Ishikawa (cell line): Measurements from ENCODE around the gene MED16.

ENCODE experiments used
- CEBPB ChIP-seq: IDR thresholded peaks from 2 replicates; pipeline ENCODE4 v1.6.1; 2012
- EP300 ChIP-seq: IDR thresholded peaks from 2 replicates; pipeline ENCODE4 v1.6.1; 2012; ENCODE audit warnings: borderline replicate concordance
- FOXM1 ChIP-seq: IDR thresholded peaks from 2 replicates; pipeline ENCODE4 v1.6.1; 2012; ENCODE audit warnings: low read depth, borderline replicate concordance
- NFIC ChIP-seq: IDR thresholded peaks from 2 replicates; pipeline ENCODE4 v1.6.1; 2012
- TAF1 ChIP-seq: IDR thresholded peaks from 2 replicates; pipeline ENCODE4 v1.6.1; 2012; ENCODE audit warnings: low read depth, mild to moderate bottlenecking
- TCF12 ChIP-seq: IDR thresholded peaks from 2 replicates; pipeline ENCODE4 v1.6.1; 2012; ENCODE audit warnings: low read depth
- YY1 ChIP-seq: IDR thresholded peaks from 2 replicates; pipeline ENCODE4 v1.6.1; 2012; ENCODE audit warnings: low read depth
- TF ChIP-seq, protein P1 (sequence below): IDR thresholded peaks from 2 replicates; pipeline ENCODE4 v1.6.1; 2012; ENCODE audit warnings: low read depth, mild to moderate bottlenecking

DNA sequence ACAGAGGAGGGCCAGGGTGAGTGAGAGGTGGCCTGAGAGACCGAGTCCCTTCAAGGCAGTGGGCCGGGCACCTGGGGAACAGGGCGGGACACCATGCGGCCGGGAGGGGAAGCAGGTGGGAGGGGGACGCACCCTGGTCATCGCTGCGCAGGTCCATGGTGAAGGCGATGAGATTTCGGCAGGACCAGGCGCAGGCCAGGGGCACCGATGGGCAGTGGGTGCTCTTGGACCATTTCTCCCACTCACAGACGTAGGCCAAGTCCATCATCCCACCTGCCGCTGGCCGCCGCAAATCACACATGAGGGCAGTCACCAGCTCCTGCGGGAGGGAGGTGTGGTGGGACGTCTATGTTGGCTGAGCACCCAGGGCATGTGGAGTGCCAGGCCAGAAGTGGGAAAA lies 2.2 kb downstream of the MED16 start:
- TF ChIP-seq NFIC (no peak), TCF12 (no peak), CEBPB (no peak), EP300 (no peak), FOXM1 (no peak), TAF1 (no peak), YY1 (no peak)
- TF ChIP-seq, protein P1, sequence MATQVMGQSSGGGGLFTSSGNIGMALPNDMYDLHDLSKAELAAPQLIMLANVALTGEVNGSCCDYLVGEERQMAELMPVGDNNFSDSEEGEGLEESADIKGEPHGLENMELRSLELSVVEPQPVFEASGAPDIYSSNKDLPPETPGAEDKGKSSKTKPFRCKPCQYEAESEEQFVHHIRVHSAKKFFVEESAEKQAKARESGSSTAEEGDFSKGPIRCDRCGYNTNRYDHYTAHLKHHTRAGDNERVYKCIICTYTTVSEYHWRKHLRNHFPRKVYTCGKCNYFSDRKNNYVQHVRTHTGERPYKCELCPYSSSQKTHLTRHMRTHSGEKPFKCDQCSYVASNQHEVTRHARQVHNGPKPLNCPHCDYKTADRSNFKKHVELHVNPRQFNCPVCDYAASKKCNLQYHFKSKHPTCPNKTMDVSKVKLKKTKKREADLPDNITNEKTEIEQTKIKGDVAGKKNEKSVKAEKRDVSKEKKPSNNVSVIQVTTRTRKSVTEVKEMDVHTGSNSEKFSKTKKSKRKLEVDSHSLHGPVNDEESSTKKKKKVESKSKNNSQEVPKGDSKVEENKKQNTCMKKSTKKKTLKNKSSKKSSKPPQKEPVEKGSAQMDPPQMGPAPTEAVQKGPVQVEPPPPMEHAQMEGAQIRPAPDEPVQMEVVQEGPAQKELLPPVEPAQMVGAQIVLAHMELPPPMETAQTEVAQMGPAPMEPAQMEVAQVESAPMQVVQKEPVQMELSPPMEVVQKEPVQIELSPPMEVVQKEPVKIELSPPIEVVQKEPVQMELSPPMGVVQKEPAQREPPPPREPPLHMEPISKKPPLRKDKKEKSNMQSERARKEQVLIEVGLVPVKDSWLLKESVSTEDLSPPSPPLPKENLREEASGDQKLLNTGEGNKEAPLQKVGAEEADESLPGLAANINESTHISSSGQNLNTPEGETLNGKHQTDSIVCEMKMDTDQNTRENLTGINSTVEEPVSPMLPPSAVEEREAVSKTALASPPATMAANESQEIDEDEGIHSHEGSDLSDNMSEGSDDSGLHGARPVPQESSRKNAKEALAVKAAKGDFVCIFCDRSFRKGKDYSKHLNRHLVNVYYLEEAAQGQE: no peak
